Kidney (tissue), 14 donors: Measurements from ENCODE around the gene DIP2A. TPM values are rescaled to one million over a fixed set of nuclear protein-coding genes. Genes with fewer than 3 reads are reported as not detected.

Source experiments
- DNase-seq, 5 donors: peaks; one replicate each; pipeline ENCODE4 v3.0.0-alpha.2; 2013 to 2020
- FAIRE-seq: peaks from 2 replicates; lab custom pipeline; 2012; peaks lifted over from hg19 to GRCh38; lab: Jason Lieb, UNC
- H3K27ac ChIP-seq, 2 donors: one replicate each; pipeline ENCODE4 v1.7.0; 2013; ENCODE audit warnings: low read depth in 2 of 2, low read length in 2 of 2, inconsistent platforms in 1 of 2
- H3K27me3 ChIP-seq: one replicate; pipeline ENCODE4 v1.7.1; 2013; ENCODE audit warnings: low read length, inconsistent platforms; ENCODE audit not compliant: control insufficient read depth, insufficient read depth
- H3K36me3 ChIP-seq, 3 donors: one replicate each; pipeline versions ENCODE4 v1.7.0 to v1.7.1; 2013; ENCODE audit warnings: low read length in 3 of 3, control low read depth in 1 of 3, inconsistent platforms in 1 of 3; ENCODE audit not compliant: insufficient read depth in 3 of 3, control insufficient read depth in 2 of 3
- H3K4me1 ChIP-seq, 3 donors: one replicate each; pipeline versions ENCODE4 v1.7.0 to v1.7.1; 2013; ENCODE audit warnings: low read length in 3 of 3, inconsistent platforms in 1 of 3, low read depth in 1 of 3; ENCODE audit not compliant: control insufficient read depth in 2 of 3, insufficient read depth in 2 of 3
- H3K4me3 ChIP-seq, 3 donors: one replicate each; pipeline versions ENCODE4 v1.7.0 to v1.8.1; 2013; ENCODE audit warnings: low read length in 3 of 3, control low read depth in 1 of 3, inconsistent platforms in 1 of 3
- H3K9ac ChIP-seq, 3 donors: one replicate each; pipeline versions ENCODE4 v1.7.0 to v1.7.1; 2013; ENCODE audit warnings: low read length in 3 of 3, control low read depth in 1 of 3, inconsistent platforms in 1 of 3
- H3K9me3 ChIP-seq, 3 donors: one replicate each; pipeline versions ENCODE4 v1.7.0 to v1.7.1; 2013; ENCODE audit warnings: low read length in 3 of 3, control low read depth in 1 of 3, inconsistent platforms in 1 of 3; ENCODE audit not compliant: control insufficient read depth in 2 of 3, insufficient read depth in 1 of 3
- CTCF ChIP-seq: IDR thresholded peaks from 3 replicates; pipeline ENCODE4 v1.5.1; 2012; ENCODE audit warnings: mild to moderate bottlenecking, moderate library complexity, borderline replicate concordance; ENCODE audit not compliant: insufficient read depth; ENCODE audit errors: extremely low read depth
- intact Hi-C: fragments of 100-400 bp; cut with DNase I; formaldehyde crosslinking; loops from one replicate; pipeline ENCODE4 v1.11.1; 2022
- polyA plus RNA-seq: library from polyadenylated mRNA; stranded (reverse); fragments of 350-450 nt; fragmentation: Illumina TruSeq; extraction: RNeasy Lipid Tissue Mini Kit (QIAGEN cat#74804); gene quantifications from one replicate; pipeline ENCODE4 v1.2.3, GENCODE V29; 2014; ENCODE audit warnings: low read depth, low replicate concordance; ENCODE audit not compliant: insufficient read depth
- total RNA-seq: library from RNA; stranded (reverse); fragmentation: NEBNext Ultra II Directional; extraction: Animal tissue kit (Norgen Biotek cat#: 25700); gene quantifications from one replicate; pipeline ENCODE4 v1.2.1, GENCODE V29; 2021
- donor health status: control.
- donor health status: control.
- donor health status: control.
- donor health status: control.
- donor health status: control.
- donor health status: DM: yes; HTN: yes; CAD: no.
- donor health status: Normal renal cell carcinoma (clear cell type).

The DIP2A gene
- total and polyA plus RNA-seq, 2 donors from 2014 or later, result 8.7 to 36.5 TPM

- FAIRE-seq (no peak), DNase-seq (no peak)
- Histone ChIP-seq H3K27ac (no peak overlapping the region), H3K36me3 (no peaks in the 10 kb centered on the region), H3K4me3 (no peak overlapping the region), H3K27me3 (no peaks in the 10 kb centered on the region), H3K9me3 (peaks cover 0 to 14% (median 0%) of the 10 kb centered on the region in 3 donors), H3K9ac (no peak overlapping the region), H3K4me1 (peaks cover 0 to 6% (median 0%) of the 10 kb centered on the region in 3 donors)
- no peak for TF ChIP-seq CTCF
- intact Hi-C loops, result no loop called here
These were observed 137.5 kb downstream of the DIP2A start for GRCh38 chr21:46596201-46596600.

GRCh38 chr21:46597031-46597430 lies 138.3 kb downstream of the DIP2A start:
- Histone ChIP-seq H3K27me3 (no peaks in the 10 kb centered on the region), H3K36me3 (no peaks in the 10 kb centered on the region), H3K4me1 (peaks cover 0 to 6% (median 0%) of the 10 kb centered on the region in 3 donors), H3K9ac (no peak overlapping the region), H3K27ac (no peak overlapping the region), H3K9me3 (peaks cover 0 to 5% (median 0%) of the 10 kb centered on the region in 3 donors), H3K4me3 (no peak overlapping the region)
- FAIRE-seq (no peak), DNase-seq (no peak)
- no peak for TF ChIP-seq CTCF
- intact Hi-C loops, result no loop called here

GRCh38 chr21:46597896-46598343 lies 139.2 kb downstream of the DIP2A start:
- DNase-seq (no peak), FAIRE-seq (no peak)
- Histone ChIP-seq H3K4me1 (peaks cover 0 to 6% (median 0%) of the 10 kb centered on the region in 3 donors), H3K27me3 (no peaks in the 10 kb centered on the region), H3K36me3 (no peaks in the 10 kb centered on the region), H3K27ac (no peak overlapping the region), H3K9ac (no peak overlapping the region), H3K4me3 (no peak overlapping the region), H3K9me3 (peaks cover 0 to 3% (median 0%) of the 10 kb centered on the region in 3 donors)
- TF ChIP-seq CTCF, result no peak
- intact Hi-C loops, result no loop called here
